Occipital lobe (tissue), 2 donors: ENCODE data around the gene GBA3. TPM values are rescaled to one million over a fixed set of nuclear protein-coding genes. Genes with fewer than 3 reads are reported as not detected.

Source experiments
- DNase-seq: peaks from one replicate; lab custom pipeline; 2025; lab: John Stamatoyannopoulos, UW
- total RNA-seq: library from RNA; depleted of rRNA; stranded (reverse); fragments of >200 nt; gene quantifications from one replicate; pipeline ENCODE4 v1.2.3, GENCODE V29; 2014

The GBA3 gene
- total RNA-seq, 1 donor from 2014 or later, result 0.16 TPM

GRCh38 chr4:22780317-22780716, 87.6 kb downstream of the GBA3 start:
- no peak for DNase-seq

GRCh38 chr4:22780797-22781196, 88.1 kb downstream of the GBA3 start:
- DNase-seq, result no peak

DNA sequence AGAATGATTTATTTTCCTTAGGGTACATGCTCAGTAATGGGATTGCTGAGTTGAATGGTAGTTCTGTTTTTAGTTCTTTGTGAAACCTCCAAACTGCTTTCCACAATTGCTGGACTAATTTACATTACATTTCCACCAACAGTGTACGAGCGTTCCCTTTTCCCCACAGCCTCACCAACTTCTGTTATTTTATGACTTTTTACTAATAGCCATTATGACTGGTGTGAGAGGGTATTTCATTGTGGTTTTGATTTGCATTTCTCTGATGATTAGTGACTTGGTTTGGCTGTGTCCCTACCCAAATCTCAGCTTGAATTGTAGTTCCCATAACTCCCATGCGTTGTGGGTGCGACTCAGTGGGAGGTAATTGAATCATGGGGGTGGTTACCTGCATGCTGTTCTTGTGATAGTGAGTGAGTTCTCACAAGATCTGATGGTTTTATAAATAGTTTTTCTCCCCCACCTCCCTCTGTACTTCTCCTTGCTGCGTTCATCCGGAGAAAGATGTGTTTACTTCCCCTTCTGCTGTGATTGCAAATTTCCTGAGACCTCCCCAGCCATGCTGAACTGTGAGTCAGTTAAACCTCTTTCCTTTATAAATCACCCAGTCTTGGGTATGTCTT, 95.1 kb downstream of the GBA3 start:
- DNase-seq, result no peak

- DNase-seq, result no peak
Observed at GRCh38 chr4:22790631-22791030, 97.9 kb downstream of the GBA3 start.

- no peak for DNase-seq
Observed at GRCh38 chr4:22794732-22795131, 102.0 kb downstream of the GBA3 start.

DNA sequence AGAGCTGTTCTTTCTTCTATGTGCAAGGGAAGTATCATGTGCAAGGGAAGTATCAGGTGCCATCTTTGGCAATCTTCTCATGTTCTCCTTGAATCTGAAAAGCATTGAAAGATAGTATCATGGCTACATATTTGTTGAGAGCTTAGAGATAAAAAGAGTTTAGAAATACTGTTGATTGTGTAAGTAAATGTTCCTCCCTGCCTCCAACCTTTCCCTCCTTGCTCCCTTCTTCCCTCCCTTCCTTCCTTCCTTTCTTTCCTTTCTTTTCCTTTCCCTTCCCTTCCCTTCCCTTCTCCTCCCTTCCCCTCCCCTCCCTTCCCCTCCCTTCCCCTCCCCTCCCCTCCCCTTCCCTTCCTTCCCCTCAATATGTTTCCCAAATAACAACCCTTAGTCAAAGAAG, 108.7 kb downstream of the GBA3 start:
- DNase-seq, result no peak

- no peak for DNase-seq
Observed at GRCh38 chr4:22802876-22803275, 110.1 kb downstream of the GBA3 start.

GRCh38 chr4:22803512-22803911, 110.8 kb downstream of the GBA3 start:
- no peak for DNase-seq

DNA sequence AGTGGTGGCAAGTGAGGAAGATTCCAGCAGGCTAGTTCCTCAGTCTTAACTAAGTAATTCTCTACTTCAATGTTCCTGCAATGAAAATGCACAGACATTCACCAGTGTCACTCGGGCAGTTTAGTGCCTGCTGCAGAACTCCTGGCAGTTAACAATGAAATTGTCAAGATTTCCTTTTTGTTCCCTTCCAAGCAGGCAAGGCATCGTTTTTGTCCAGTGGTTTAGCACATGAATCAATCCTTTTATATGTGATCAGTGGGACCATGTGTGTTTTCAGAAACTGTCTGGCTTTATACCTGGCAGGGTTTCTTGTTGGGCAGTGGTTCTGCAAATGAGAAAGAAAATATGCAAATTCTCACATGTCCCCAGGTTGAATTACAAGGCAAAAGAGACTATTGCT, 122.2 kb downstream of the GBA3 start:
- no peak for DNase-seq

- DNase-seq, result no peak
Observed at GRCh38 chr4:22824091-22824490, 131.4 kb downstream of the GBA3 start.

DNA sequence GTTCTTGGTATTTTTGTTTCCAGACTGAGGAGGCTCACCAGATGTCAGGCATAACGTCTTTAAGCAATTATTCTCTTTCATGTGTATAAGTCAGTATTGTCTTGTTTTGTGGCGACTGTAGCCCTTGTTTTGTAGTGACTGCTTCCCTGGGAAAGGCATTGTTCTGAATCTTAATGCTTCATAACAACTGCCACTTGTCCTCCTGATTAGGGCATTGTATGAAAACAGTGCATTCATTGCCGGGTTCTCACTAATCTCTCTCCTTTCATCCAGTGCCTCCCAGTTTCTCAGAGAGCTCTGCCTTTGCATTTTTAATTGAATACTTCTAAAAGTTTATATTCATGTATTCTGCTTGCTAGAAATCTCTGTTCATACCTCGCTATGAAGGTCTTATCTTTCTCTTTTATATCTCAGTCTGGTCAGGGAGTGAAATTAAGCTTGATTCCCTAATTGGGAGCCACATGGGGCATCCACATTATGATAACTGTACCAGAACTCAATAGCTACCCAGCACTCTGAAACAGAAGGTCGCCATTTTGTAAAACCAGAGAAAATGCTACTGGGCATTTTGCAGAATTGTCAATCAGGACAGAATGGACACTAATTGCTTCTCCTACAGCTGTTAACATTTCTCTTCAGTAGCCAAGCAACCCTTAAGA, 149.8 kb downstream of the GBA3 start:
- no peak for DNase-seq

GRCh38 chr4:22848332-22848731, 155.6 kb downstream of the GBA3 start:
- no peak for DNase-seq

DNA sequence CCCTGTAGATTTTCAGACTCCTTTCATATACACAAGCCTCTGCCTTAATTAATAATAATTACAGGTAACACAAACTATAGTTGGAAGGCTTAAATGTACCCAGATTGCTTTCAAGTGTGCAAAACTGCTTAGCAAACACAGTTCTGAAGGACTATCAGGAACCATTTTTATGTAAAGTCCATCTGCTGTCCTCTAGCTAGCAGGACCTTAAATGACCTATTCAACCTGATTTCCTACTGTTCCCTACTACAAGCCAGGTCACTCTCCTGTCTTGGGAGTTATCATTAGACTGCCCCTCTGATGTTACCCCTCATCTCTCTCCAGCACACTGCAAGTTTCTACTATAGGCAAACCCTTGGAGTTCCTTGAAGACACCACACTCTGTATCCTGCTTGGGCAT, 157.3 kb downstream of the GBA3 start:
- DNase-seq, result no peak

GRCh38 chr4:22850630-22851029, 157.9 kb downstream of the GBA3 start:
- DNase-seq, result no peak

- DNase-seq, result no peak
Observed at GRCh38 chr4:22857411-22857810, 164.7 kb downstream of the GBA3 start.

DNA sequence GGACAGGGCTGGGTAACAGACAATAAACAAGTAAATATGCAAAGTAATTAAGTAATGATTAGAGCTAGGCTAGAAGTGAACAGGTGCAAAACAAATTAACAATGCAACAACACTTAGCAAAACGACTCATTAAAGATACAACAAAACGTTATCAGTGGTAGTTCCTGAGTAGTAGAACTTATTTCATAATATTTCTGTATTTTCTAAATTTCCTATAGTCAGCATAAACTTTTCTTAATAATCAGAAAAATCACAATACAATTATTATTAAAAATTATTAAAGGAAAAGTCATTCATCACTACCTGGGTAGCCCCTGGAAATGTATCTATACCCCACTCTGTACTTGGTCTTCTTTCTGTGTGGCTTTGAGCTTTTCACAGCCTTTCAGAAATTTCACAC, 166.6 kb downstream of the GBA3 start:
- no peak for DNase-seq

Other genes with a start within 250 kb of the GBA3 start
- 56.6 TPM for gene ADGRA3, start 176.9 kb upstream of the GBA3 start, total RNA-seq